WTC11 (cell line): Measurements from ENCODE around the gene CLMP. TPM values are rescaled to one million over a fixed set of nuclear protein-coding genes. Genes with fewer than 3 reads are reported as not detected.

Source experiments
- ATF1 ChIP-seq: sonication (generic); formaldehyde crosslinking; IDR thresholded peaks from 2 replicates; pipeline ENCODE4 v1.8.1; 2023; ENCODE audit warnings: mild to moderate bottlenecking, moderate library complexity, missing genetic modification reagents
- CREM ChIP-seq: sonication (generic); formaldehyde crosslinking; IDR thresholded peaks from 2 replicates; pipeline ENCODE4 v1.8.1; 2022; ENCODE audit warnings: mild to moderate bottlenecking, missing genetic modification reagents, moderate library complexity
- FOXK1 ChIP-seq: sonication (generic); formaldehyde crosslinking; IDR thresholded peaks from 2 replicates; pipeline ENCODE4 v1.8.0; 2022; ENCODE audit warnings: mild to moderate bottlenecking, moderate library complexity, missing genetic modification reagents
- GRHL2 ChIP-seq: fragments of 250-450 bp; sonication (Bioruptor Pico); IDR thresholded peaks from 2 replicates; pipeline ENCODE4 v1.8.0; 2022; ENCODE audit warnings: mild to moderate bottlenecking, moderate library complexity; ENCODE audit not compliant: insufficient replicate concordance, severe bottlenecking
- HMGA2 ChIP-seq: fragments of 250-450 bp; sonication (Bioruptor Pico); IDR thresholded peaks from 2 replicates; pipeline ENCODE4 v1.4.0; 2021; ENCODE audit warnings: mild to moderate bottlenecking, moderate library complexity
- MXD4 ChIP-seq: fragments of 250-450 bp; sonication (Bioruptor Pico); IDR thresholded peaks from 2 replicates; pipeline ENCODE4 v1.8.0; 2021; ENCODE audit warnings: mild to moderate bottlenecking, moderate library complexity, borderline replicate concordance
- NFE2L1 ChIP-seq: sonication (generic); formaldehyde crosslinking; IDR thresholded peaks from 2 replicates; pipeline ENCODE4 v1.8.1; 2023; ENCODE audit warnings: missing genetic modification reagents
- SMAD3 ChIP-seq: sonication (generic); formaldehyde crosslinking; IDR thresholded peaks from 2 replicates; pipeline ENCODE4 v1.8.0; 2022; ENCODE audit warnings: missing genetic modification reagents, mild to moderate bottlenecking, borderline replicate concordance
- SP1 ChIP-seq: sonication (generic); formaldehyde crosslinking; conservative IDR thresholded peaks from 2 replicates; pipeline ENCODE4 v1.8.1; 2022; ENCODE audit warnings: missing genetic modification reagents
- ZNF423 ChIP-seq: fragments of 250-450 bp; sonication (Bioruptor Pico); IDR thresholded peaks from 2 replicates; pipeline ENCODE4 v2.1.2; 2022; ENCODE audit warnings: mild to moderate bottlenecking, moderate library complexity
- ZNF671 ChIP-seq: fragments of 250-450 bp; sonication (Bioruptor Pico); IDR thresholded peaks from 2 replicates; pipeline ENCODE4 v1.8.0; 2021; ENCODE audit warnings: mild to moderate bottlenecking
- total RNA-seq: library from RNA; stranded (reverse); gene quantifications from 3 replicates; pipeline ENCODE4 v1.2.3, GENCODE V29; 2021
- TF ChIP-seq, protein P1 (sequence below): fragments of 250-450 bp; sonication (Bioruptor Pico); IDR thresholded peaks from 2 replicates; pipeline ENCODE4 v2.1.2; 2022; ENCODE audit warnings: mild to moderate bottlenecking, moderate library complexity
- TF ChIP-seq, protein P2 (sequence below): sonication (generic); formaldehyde crosslinking; IDR thresholded peaks from 2 replicates; pipeline ENCODE4 v1.8.1; 2023; ENCODE audit warnings: mild to moderate bottlenecking, moderate library complexity, missing genetic modification reagents
- TF ChIP-seq, protein P3 (sequence below): fragments of 250-450 bp; sonication (Bioruptor Pico); conservative IDR thresholded peaks from 2 replicates; pipeline ENCODE4 v1.9.0; 2021; ENCODE audit warnings: mild to moderate bottlenecking
- TF ChIP-seq, protein P4 (sequence below): fragments of 250-450 bp; sonication (Bioruptor Pico); IDR thresholded peaks from 2 replicates; pipeline ENCODE4 v1.9.0; 2021; ENCODE audit warnings: moderate library complexity, mild to moderate bottlenecking, inconsistent platforms, borderline replicate concordance
- TF ChIP-seq, protein P5 (sequence below): fragments of 200-600 bp; IDR thresholded peaks from 2 replicates; pipeline ENCODE4 v1.8.0; 2022; ENCODE audit warnings: antibody characterized with exemption
- TF ChIP-seq, protein P6 (sequence below): sonication (generic); formaldehyde crosslinking; IDR thresholded peaks from 2 replicates; pipeline ENCODE4 v1.8.1; 2022; ENCODE audit warnings: missing genetic modification reagents, borderline replicate concordance
- TF ChIP-seq, protein P7 (sequence below): fragments of 250-450 bp; sonication (Bioruptor Pico); IDR thresholded peaks from 2 replicates; pipeline ENCODE4 v1.9.0; 2021; ENCODE audit warnings: mild to moderate bottlenecking
- TF ChIP-seq, protein P8 (sequence below): sonication (generic); formaldehyde crosslinking; IDR thresholded peaks from 2 replicates; pipeline ENCODE4 v1.8.0; 2022; ENCODE audit warnings: mild to moderate bottlenecking, missing genetic modification reagents
- TF ChIP-seq, protein P9 (sequence below): sonication (generic); formaldehyde crosslinking; IDR thresholded peaks from 2 replicates; pipeline ENCODE4 v1.8.0; 2022; ENCODE audit warnings: mild to moderate bottlenecking, missing genetic modification reagents
- TF ChIP-seq, protein P10 (sequence below): sonication (generic); formaldehyde crosslinking; IDR thresholded peaks from 2 replicates; pipeline ENCODE4 v1.8.0; 2023; ENCODE audit warnings: missing genetic modification reagents
- TF ChIP-seq, protein P11 (sequence below): sonication (generic); formaldehyde crosslinking; conservative IDR thresholded peaks from 2 replicates; pipeline ENCODE4 v1.8.1; 2022; ENCODE audit warnings: mild to moderate bottlenecking, missing genetic modification reagents

Gene CLMP
- total RNA-seq, 1 experiment from 2014 or later = 20.0 TPM

DNA sequence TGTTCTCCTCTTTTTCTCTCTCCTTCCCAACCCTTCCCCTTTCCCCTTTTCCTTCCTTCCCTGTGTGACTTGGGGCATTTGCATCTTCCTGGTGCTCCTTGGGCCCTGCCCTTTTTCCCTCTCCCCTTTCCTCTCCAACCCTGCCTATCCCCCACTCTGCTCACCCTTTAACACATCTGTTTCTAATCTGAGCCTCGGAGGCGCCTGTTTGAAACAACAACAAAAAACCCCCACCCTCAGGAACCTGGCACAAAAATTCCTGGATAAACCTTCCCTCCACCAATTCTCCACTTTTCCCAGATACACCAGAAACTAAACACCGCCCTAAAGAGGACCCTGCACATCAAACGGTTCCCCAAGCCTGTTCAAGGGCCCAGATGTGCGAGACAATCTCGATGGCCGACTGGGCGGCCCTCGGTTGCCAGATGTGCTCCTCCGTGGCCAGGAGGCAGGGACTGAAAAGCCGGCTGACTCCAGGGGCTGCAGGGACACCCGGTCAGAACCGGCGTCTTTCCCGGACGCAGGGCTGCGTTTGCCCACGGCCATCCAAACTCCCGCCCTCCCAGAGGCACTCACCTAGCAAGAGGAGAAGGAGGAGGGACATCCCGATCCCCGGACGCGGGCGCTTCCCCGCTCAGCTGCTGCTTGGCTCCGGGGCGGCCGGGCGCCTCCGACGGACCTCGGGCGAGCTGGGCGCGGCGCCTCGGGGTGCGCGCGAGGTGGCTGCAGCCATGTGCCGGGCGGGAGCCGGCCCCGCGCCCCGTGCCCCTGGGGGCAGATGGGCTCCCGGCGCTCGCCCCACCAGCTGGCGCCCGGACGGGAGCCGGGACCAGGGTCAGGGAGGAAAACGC lies 486 bp downstream of the CLMP start (continued):
- TF ChIP-seq, protein P1, sequence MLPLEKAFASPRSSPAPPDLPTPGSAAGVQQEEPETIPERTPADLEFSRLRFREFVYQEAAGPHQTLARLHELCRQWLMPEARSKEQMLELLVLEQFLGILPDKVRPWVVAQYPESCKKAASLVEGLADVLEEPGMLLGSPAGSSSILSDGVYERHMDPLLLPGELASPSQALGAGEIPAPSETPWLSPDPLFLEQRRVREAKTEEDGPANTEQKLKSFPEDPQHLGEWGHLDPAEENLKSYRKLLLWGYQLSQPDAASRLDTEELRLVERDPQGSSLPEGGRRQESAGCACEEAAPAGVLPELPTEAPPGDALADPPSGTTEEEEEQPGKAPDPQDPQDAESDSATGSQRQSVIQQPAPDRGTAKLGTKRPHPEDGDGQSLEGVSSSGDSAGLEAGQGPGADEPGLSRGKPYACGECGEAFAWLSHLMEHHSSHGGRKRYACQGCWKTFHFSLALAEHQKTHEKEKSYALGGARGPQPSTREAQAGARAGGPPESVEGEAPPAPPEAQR (CRISPR knock-in tag) = no peak
- TF ChIP-seq, protein P2, sequence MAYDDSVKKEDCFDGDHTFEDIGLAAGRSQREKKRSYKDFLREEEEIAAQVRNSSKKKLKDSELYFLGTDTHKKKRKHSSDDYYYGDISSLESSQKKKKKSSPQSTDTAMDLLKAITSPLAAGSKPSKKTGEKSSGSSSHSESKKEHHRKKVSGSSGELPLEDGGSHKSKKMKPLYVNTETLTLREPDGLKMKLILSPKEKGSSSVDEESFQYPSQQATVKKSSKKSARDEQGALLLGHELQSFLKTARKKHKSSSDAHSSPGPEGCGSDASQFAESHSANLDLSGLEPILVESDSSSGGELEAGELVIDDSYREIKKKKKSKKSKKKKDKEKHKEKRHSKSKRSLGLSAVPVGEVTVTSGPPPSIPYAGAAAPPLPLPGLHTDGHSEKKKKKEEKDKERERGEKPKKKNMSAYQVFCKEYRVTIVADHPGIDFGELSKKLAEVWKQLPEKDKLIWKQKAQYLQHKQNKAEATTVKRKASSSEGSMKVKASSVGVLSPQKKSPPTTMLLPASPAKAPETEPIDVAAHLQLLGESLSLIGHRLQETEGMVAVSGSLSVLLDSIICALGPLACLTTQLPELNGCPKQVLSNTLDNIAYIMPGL (CRISPR knock-in tag) = no peak
- TF ChIP-seq SP1 (CRISPR knock-in tag) = peak; percentile 53; the same call in 1 of the 2 replicates
- TF ChIP-seq, protein P3, sequence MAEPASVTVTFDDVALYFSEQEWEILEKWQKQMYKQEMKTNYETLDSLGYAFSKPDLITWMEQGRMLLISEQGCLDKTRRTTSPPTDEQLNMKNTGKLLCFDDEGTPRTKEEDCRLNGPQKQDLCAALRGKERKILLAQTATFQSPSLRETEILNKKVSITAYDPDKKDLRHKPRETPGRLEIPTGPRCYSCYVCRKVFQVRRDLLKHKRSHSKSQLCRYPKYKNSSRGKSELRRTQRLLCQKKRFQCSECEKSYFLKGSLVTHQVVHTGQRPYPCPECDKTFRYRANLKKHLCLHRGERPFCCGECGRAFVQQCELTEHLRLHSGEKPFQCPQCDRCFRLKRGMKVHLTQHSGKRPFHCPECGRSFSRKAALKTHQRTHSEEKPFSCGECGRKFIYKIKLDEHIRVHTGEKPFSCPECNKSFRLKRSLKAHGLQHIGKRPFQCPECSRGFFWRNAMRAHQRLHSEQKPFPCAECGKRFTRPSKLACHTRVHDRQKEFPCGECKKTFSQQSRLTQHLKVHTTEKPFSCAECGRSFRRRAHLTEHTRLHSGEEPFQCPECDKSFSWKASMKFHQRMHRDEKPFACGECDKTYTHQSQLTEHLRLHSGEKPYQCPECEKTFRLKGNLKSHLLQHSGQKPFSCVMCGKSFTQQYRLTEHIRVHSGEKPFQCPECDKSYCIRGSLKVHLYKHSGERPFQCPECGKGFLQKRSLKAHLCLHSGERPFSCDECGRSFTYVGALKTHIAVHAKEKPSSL (CRISPR knock-in tag) = no peak
- TF ChIP-seq GRHL2 (CRISPR knock-in tag) = no peak
- TF ChIP-seq SMAD3 (CRISPR knock-in tag) = no peak
- TF ChIP-seq, protein P4, sequence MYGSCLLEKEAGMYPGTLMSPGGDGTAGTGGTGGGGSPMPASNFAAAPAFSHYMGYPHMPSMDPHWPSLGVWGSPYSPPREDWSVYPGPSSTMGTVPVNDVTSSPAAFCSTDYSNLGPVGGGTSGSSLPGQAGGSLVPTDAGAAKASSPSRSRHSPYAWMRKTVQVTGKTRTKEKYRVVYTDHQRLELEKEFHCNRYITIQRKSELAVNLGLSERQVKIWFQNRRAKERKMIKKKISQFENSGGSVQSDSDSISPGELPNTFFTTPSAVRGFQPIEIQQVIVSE = no peak
- TF ChIP-seq ZNF671 (CRISPR knock-in tag) = no peak
- TF ChIP-seq ATF1 (CRISPR knock-in tag) = no peak
- TF ChIP-seq, protein P5, sequence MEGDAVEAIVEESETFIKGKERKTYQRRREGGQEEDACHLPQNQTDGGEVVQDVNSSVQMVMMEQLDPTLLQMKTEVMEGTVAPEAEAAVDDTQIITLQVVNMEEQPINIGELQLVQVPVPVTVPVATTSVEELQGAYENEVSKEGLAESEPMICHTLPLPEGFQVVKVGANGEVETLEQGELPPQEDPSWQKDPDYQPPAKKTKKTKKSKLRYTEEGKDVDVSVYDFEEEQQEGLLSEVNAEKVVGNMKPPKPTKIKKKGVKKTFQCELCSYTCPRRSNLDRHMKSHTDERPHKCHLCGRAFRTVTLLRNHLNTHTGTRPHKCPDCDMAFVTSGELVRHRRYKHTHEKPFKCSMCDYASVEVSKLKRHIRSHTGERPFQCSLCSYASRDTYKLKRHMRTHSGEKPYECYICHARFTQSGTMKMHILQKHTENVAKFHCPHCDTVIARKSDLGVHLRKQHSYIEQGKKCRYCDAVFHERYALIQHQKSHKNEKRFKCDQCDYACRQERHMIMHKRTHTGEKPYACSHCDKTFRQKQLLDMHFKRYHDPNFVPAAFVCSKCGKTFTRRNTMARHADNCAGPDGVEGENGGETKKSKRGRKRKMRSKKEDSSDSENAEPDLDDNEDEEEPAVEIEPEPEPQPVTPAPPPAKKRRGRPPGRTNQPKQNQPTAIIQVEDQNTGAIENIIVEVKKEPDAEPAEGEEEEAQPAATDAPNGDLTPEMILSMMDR = no peak
- TF ChIP-seq NFE2L1 (CRISPR knock-in tag) = no peak; the same call in 1 of the 2 replicates
- peak; percentile 55; the same call in 1 of the 2 replicates for TF ChIP-seq FOXK1 (CRISPR knock-in tag)
- TF ChIP-seq ZNF423 (CRISPR knock-in tag) = peak; percentile 27; the same call in 1 of the 2 replicates
- TF ChIP-seq, protein P6, sequence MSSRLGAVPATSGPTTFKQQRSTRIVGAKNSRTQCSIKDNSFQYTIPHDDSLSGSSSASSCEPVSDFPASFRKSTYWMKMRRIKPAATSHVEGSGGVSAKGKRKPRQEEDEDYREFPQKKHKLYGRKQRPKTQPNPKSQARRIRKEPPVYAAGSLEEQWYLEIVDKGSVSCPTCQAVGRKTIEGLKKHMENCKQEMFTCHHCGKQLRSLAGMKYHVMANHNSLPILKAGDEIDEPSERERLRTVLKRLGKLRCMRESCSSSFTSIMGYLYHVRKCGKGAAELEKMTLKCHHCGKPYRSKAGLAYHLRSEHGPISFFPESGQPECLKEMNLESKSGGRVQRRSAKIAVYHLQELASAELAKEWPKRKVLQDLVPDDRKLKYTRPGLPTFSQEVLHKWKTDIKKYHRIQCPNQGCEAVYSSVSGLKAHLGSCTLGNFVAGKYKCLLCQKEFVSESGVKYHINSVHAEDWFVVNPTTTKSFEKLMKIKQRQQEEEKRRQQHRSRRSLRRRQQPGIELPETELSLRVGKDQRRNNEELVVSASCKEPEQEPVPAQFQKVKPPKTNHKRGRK (CRISPR knock-in tag) = no peak
- no peak for TF ChIP-seq MXD4 (CRISPR knock-in tag)
- TF ChIP-seq HMGA2 (CRISPR knock-in tag) = no peak
- TF ChIP-seq, protein P7, sequence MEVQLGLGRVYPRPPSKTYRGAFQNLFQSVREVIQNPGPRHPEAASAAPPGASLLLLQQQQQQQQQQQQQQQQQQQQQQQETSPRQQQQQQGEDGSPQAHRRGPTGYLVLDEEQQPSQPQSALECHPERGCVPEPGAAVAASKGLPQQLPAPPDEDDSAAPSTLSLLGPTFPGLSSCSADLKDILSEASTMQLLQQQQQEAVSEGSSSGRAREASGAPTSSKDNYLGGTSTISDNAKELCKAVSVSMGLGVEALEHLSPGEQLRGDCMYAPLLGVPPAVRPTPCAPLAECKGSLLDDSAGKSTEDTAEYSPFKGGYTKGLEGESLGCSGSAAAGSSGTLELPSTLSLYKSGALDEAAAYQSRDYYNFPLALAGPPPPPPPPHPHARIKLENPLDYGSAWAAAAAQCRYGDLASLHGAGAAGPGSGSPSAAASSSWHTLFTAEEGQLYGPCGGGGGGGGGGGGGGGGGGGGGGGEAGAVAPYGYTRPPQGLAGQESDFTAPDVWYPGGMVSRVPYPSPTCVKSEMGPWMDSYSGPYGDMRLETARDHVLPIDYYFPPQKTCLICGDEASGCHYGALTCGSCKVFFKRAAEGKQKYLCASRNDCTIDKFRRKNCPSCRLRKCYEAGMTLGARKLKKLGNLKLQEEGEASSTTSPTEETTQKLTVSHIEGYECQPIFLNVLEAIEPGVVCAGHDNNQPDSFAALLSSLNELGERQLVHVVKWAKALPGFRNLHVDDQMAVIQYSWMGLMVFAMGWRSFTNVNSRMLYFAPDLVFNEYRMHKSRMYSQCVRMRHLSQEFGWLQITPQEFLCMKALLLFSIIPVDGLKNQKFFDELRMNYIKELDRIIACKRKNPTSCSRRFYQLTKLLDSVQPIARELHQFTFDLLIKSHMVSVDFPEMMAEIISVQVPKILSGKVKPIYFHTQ (CRISPR knock-in tag) = no peak
- TF ChIP-seq CREM = peak; percentile 63; the same call in 1 of the 2 replicates
- TF ChIP-seq, protein P8, sequence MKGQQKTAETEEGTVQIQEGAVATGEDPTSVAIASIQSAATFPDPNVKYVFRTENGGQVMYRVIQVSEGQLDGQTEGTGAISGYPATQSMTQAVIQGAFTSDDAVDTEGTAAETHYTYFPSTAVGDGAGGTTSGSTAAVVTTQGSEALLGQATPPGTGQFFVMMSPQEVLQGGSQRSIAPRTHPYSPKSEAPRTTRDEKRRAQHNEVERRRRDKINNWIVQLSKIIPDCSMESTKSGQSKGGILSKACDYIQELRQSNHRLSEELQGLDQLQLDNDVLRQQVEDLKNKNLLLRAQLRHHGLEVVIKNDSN (CRISPR knock-in tag) = no peak
- TF ChIP-seq, protein P9, sequence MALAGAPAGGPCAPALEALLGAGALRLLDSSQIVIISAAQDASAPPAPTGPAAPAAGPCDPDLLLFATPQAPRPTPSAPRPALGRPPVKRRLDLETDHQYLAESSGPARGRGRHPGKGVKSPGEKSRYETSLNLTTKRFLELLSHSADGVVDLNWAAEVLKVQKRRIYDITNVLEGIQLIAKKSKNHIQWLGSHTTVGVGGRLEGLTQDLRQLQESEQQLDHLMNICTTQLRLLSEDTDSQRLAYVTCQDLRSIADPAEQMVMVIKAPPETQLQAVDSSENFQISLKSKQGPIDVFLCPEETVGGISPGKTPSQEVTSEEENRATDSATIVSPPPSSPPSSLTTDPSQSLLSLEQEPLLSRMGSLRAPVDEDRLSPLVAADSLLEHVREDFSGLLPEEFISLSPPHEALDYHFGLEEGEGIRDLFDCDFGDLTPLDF (CRISPR knock-in tag) = no peak
- TF ChIP-seq, protein P10, sequence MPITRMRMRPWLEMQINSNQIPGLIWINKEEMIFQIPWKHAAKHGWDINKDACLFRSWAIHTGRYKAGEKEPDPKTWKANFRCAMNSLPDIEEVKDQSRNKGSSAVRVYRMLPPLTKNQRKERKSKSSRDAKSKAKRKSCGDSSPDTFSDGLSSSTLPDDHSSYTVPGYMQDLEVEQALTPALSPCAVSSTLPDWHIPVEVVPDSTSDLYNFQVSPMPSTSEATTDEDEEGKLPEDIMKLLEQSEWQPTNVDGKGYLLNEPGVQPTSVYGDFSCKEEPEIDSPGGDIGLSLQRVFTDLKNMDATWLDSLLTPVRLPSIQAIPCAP (CRISPR knock-in tag) = no peak
- TF ChIP-seq, protein P11, sequence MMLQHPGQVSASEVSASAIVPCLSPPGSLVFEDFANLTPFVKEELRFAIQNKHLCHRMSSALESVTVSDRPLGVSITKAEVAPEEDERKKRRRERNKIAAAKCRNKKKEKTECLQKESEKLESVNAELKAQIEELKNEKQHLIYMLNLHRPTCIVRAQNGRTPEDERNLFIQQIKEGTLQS (CRISPR knock-in tag) = no peak
